Measurements from ENCODE around the gene HOXC9. TPM values are rescaled to one million over a fixed set of nuclear protein-coding genes. Genes with fewer than 3 reads are reported as not detected.

Gene HOXC9
- total RNA-seq, 2 donors from 2014 or later, result not detected

DNA sequence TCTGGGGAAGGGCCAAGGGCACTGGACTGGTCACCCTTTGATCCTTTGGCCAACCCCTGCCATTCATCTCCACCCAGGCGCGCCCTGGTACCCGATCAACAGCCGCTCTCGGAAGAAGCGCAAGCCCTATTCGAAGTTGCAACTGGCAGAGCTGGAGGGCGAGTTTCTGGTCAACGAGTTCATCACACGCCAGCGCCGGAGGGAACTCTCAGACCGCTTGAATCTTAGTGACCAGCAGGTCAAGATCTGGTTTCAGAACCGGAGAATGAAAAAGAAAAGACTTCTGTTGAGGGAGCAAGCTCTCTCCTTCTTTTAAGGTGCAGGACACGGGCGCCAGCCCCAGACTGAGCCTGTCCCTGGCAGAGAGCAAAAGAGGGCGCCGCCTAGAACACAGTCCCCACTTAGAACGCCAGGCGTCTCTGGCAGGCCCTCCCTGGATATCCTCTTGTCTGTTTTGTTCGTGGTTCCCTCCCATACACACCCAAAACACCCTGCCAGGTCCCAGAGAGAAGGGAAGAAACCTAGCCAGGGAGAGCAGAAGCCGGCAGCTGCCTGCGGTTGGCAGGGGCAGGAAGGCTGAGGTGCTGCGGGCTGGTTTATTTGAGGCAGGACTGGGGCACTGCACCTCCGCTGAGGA lies 43.6 kb upstream of the HOXC9 start:
- TF ChIP-seq, protein P1, sequence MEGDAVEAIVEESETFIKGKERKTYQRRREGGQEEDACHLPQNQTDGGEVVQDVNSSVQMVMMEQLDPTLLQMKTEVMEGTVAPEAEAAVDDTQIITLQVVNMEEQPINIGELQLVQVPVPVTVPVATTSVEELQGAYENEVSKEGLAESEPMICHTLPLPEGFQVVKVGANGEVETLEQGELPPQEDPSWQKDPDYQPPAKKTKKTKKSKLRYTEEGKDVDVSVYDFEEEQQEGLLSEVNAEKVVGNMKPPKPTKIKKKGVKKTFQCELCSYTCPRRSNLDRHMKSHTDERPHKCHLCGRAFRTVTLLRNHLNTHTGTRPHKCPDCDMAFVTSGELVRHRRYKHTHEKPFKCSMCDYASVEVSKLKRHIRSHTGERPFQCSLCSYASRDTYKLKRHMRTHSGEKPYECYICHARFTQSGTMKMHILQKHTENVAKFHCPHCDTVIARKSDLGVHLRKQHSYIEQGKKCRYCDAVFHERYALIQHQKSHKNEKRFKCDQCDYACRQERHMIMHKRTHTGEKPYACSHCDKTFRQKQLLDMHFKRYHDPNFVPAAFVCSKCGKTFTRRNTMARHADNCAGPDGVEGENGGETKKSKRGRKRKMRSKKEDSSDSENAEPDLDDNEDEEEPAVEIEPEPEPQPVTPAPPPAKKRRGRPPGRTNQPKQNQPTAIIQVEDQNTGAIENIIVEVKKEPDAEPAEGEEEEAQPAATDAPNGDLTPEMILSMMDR (IDR thresholded peaks at IDR 0.05), result no peak
- Histone ChIP-seq H3K4me1 (peaks cover 0 to 26% of the 10 kb centered on the region in 2 donors), H3K4me3 (no peak overlapping the region), H3K9me3 (no peaks in the 10 kb centered on the region), H3K27me3 (peaks cover 74 to 85% of the 10 kb centered on the region in 2 donors), H3K36me3 (no peaks in the 10 kb centered on the region), H3K27ac (no peak overlapping the region)
- no peak for DNase-seq (ENCODE audit: low spot score)

DNA sequence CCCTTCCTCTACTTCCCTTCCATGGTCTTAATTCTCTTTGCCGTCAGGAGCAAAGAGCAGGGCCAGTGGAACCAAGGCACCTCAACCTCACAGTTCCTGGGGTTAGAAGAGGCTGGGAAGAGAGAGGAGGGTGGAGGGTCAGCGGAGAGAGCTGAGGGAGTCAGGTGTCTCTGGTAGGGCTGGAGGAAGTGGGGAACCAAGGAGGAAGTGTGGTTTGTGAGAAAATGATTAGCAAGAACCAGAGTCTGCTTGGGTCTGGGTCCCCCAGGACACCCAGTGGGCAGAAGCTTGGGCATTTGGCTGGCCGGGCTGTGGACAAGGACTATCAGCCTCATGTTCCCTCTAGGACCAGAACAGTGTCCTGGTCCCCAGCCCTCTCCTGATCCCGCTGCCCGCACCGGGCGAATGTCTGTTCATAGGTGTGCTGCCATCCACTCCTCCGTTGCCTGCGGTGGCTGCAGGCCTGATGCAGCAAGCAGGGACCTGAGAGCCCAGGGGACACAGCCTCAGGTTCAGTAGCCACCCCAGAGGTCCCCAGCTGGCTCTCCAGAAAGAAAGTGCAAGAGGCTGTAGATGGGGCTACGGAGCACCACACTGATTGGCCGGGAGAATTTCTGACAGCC lies 42.9 kb upstream of the HOXC9 start:
- Histone ChIP-seq H3K27me3 (peaks cover 76 to 85% of the 10 kb centered on the region in 2 donors), H3K4me1 (peaks cover 0 to 22% of the 10 kb centered on the region in 2 donors), H3K9me3 (no peaks in the 10 kb centered on the region), H3K4me3 (no peak overlapping the region), H3K36me3 (no peaks in the 10 kb centered on the region), H3K27ac (no peak overlapping the region)
- no peak for DNase-seq (ENCODE audit: low spot score)
- TF ChIP-seq, protein P1 (IDR thresholded peaks at IDR 0.05), result no peak

DNA sequence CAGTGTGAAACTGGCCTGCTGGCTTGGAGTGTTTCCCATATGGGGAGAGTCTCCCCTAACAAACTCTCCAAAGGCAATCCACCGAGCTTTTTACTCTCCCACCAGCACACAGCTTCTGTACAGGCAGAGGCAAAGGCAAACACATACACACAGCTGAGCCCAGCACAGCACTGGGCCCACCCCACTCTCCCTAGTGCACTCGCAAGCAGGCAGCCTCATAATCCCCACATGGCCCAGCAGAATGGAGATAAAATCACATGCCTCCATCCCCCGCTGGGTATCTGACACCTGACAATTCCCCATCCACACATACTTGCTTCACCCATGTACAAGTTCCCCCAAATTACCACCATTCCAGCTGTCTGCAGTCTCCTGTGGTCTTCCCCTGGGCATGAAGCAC lies 41.8 kb upstream of the HOXC9 start:
- no peaks in the 10 kb centered on the region for H3K36me3 ChIP-seq
- DNase-seq (ENCODE audit: low spot score), result no peak
- no peak overlapping the region for H3K27ac ChIP-seq
- TF ChIP-seq, protein P1 (IDR thresholded peaks at IDR 0.05), result no peak
- no peaks in the 10 kb centered on the region for H3K9me3 ChIP-seq
- H3K4me1 ChIP-seq, result peaks cover 0 to 21% of the 10 kb centered on the region in 2 donors
- no peak overlapping the region for H3K4me3 ChIP-seq
- H3K27me3 ChIP-seq, result peaks cover 73 to 82% of the 10 kb centered on the region in 2 donors

DNA sequence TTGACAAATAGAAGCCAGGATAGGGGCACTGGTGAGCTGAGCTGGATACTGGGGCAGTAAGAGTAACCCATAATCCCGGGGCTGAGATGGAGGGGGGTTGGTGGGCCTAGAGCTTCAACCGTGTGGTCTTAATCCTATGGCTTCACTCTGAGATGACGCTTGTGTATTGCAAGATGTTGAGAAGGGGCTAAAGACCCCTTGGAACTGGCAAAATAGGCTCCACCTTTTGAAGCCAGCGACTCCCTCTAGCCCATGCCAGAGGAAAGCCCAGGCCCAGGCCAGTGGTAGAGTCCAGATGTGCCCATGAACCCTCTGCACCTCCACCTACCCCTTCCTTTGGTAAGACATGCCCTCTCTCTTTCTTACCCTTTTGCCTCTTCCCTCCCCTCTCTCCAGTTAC lies 40.6 kb upstream of the HOXC9 start:
- TF ChIP-seq, protein P1 (IDR thresholded peaks at IDR 0.05), result no peak
- Histone ChIP-seq H3K36me3 (no peaks in the 10 kb centered on the region), H3K27me3 (peaks cover 75 to 83% of the 10 kb centered on the region in 2 donors), H3K4me1 (peaks cover 0 to 21% of the 10 kb centered on the region in 2 donors), H3K27ac (no peak overlapping the region), H3K9me3 (no peaks in the 10 kb centered on the region), H3K4me3 (no peak overlapping the region)
- DNase-seq (ENCODE audit: low spot score), result no peak

DNA sequence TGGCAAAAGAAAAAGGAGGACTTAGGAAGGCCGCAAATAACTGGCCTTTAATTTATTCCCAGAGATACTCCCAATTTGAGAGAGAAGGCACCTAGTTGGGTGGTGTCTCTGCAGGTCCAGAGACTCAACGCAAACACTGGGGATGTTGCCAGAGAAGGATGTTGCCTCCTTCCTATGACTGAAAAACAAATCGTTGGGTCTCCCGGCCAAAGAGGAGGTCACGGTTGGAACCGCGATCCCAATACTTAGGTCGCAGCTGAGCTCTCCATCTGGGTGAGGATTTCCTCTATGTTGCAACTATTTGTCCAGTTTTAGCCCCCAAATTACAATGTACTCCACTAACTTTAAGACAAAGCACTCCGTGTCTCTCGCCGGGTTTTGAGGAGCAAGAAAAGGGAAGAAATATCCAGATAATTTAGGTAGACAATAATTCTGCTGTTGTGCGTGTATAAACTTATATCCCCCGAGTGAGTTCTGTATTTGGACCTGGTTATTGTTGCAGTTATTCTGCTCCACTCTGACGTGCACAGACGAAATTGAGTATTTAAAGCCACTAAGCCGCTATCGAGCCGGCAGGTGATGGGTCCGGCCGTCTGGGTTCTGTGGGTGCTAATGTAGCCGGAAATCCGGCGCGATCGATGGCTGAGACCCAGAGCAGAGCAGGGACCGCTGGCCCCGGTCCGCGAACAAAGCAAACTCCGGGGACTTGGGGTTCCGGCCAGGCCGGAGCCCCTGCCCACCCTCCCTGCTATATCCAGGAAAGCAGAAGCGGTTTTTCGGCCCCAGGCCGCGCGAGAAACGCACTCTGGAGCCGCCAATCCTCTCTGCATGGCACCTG lies 39.6 kb upstream of the HOXC9 start:
- Histone ChIP-seq H3K27ac (no peak overlapping the region), H3K9me3 (no peaks in the 10 kb centered on the region), H3K4me1 (peaks cover 0 to 13% of the 10 kb centered on the region in 2 donors), H3K27me3 (peaks cover 78 to 80% of the 10 kb centered on the region in 2 donors), H3K36me3 (no peaks in the 10 kb centered on the region), H3K4me3 (no peak overlapping the region)
- TF ChIP-seq, protein P1 (IDR thresholded peaks at IDR 0.05), result no peak
- no peak for DNase-seq (ENCODE audit: low spot score)
